Activated T-cell treated with anti-CD3 and anti-CD28 coated beads, Interleukin-2, amount 50 U/mL, for 72 hours (primary cell): ENCODE results near the gene DCAF7. TPM values are rescaled to one million over a fixed set of nuclear protein-coding genes. Genes with fewer than 3 reads are reported as not detected.

Experiments
- ATAC-seq, 2 donors: fragments of 150-1000 bp; cut with Tn5 transposase; replicated peaks in 1 of 2; 2 replicates each; pipeline ENCODE4 v1.10.0; 2021; ENCODE audit warnings: moderate library complexity in 2 of 2, mild to moderate bottlenecking in 1 of 2
- DNase-seq, 2 donors: peaks; one replicate each; pipeline ENCODE4 v3.0.0; 2021 to 2022; ENCODE audit warnings: mixed read lengths in 1 of 2
- H3K27ac Mint-ChIP-seq: one replicate; pipeline ENCODE4 v1.8.0; 2022; ENCODE audit warnings: mild to moderate bottlenecking, moderate library complexity, mixed read lengths
- H3K27me3 Mint-ChIP-seq: one replicate; pipeline ENCODE4 v1.8.0; 2022; ENCODE audit warnings: low read depth, mixed read lengths
- H3K36me3 Mint-ChIP-seq, 2 donors: one replicate each; pipeline ENCODE4 v1.8.0; 2022; ENCODE audit warnings: mixed read lengths in 2 of 2, mild to moderate bottlenecking in 1 of 2; ENCODE audit not compliant: insufficient read depth in 2 of 2
- H3K4me1 Mint-ChIP-seq: one replicate; pipeline ENCODE4 v1.8.0; 2022; ENCODE audit warnings: low read depth, mixed read lengths
- H3K4me3 Mint-ChIP-seq, 2 donors: one replicate each; pipeline ENCODE4 v1.8.0; 2022; ENCODE audit warnings: mild to moderate bottlenecking in 2 of 2, mixed read lengths in 2 of 2, moderate library complexity in 2 of 2
- H3K9me3 Mint-ChIP-seq, 2 donors: one replicate each; pipeline ENCODE4 v1.8.0; 2022; ENCODE audit warnings: mixed read lengths in 2 of 2
- total RNA-seq, 2 donors: library from RNA; stranded (reverse); gene quantifications; one replicate each; pipeline ENCODE4 v1.2.3, GENCODE V29; 2022

Gene DCAF7
- total RNA-seq, 2 donors from 2014 or later = 124 to 126 TPM

DNA sequence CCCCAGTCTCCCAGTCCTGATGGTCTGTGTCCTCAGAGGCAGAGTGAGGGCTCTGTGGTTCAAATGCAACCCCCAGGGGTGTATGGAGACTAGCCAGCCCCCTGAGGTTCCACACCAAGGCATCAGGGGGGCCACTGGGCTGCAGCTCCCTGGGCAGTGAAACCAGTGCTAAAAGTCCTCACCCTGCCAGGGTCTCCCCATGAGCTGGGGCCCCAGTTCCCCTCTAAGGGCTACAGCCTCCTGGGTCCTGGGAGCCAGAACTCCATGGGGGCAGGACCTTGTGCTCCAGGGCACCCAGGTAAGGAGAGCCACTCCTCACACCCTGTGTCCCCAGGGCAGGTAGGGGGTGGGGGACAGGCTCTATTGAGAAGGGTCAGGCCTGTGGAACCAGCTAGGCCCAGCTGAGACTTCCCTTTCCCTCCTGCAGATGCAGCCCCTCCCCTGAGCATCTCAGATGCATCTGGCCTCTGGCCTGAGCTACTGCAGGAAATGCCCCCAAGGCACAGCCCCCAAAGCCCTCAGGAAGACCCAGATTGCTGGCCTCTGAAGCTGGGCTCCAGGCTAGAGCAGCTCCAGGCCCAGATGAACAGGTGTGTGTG, 6.4 kb upstream of the DCAF7 start:
- Mint-ChIP-seq H3K27me3 (peaks cover 12% of the 10 kb centered on the region), H3K27ac (no peak overlapping the region)
- ATAC-seq = no peak

DNA sequence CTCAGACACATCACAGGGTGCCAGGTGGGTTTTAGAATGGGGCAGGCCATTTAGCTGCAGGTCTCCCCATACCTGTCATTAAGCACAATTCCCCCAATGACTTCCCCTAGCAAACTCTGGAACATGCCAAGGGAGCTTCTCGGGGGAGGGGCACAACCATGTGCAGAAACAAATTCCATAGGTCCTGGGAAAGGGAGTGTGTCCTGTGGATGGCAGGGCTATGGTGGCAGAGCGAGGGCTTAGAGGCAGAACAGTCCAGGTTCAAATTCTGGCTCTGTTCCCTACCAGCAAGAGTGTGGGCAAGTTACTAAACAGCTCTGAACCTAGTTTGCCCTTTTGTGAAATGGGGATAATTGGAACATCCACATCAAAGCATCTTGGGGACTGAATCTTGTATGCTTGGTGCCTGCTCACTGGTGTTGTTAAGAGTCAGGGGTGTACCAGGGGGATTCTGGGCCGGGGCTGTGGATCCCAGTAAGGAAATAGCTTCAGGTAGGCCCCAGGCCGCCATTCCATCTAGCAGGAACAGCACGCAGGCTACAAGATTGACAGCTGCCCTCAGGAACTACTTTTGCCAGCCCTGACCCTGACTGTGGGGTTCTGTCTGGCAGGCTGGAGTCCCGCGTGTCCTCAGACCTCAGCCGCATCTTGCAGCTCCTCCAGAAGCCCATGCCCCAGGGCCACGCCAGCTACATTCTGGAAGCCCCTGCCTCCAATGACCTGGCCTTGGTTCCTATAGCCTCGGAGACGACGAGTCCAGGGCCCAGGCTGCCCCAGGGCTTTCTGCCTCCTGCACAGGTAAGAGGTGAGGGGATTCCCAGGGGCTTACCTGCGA, 5.6 kb upstream of the DCAF7 start:
- H3K27me3 Mint-ChIP-seq = peaks cover 4% of the 10 kb centered on the region
- ATAC-seq = no peak
- H3K36me3 Mint-ChIP-seq = no peaks in the 10 kb centered on the region
- no peaks in the 10 kb centered on the region for H3K4me1 Mint-ChIP-seq
- DNase-seq = no peak
- no peaks in the 10 kb centered on the region for H3K9me3 Mint-ChIP-seq
- H3K27ac Mint-ChIP-seq = no peak overlapping the region
- no peak overlapping the region for H3K4me3 Mint-ChIP-seq

More for the DNA sequence above, 6.4 kb upstream of the DCAF7 start:
- no peaks in the 10 kb centered on the region for H3K36me3 Mint-ChIP-seq
- no peaks in the 10 kb centered on the region for H3K9me3 Mint-ChIP-seq
- DNase-seq = no peak
- H3K4me3 Mint-ChIP-seq = no peak overlapping the region
- H3K4me1 Mint-ChIP-seq = no peaks in the 10 kb centered on the region

DNA sequence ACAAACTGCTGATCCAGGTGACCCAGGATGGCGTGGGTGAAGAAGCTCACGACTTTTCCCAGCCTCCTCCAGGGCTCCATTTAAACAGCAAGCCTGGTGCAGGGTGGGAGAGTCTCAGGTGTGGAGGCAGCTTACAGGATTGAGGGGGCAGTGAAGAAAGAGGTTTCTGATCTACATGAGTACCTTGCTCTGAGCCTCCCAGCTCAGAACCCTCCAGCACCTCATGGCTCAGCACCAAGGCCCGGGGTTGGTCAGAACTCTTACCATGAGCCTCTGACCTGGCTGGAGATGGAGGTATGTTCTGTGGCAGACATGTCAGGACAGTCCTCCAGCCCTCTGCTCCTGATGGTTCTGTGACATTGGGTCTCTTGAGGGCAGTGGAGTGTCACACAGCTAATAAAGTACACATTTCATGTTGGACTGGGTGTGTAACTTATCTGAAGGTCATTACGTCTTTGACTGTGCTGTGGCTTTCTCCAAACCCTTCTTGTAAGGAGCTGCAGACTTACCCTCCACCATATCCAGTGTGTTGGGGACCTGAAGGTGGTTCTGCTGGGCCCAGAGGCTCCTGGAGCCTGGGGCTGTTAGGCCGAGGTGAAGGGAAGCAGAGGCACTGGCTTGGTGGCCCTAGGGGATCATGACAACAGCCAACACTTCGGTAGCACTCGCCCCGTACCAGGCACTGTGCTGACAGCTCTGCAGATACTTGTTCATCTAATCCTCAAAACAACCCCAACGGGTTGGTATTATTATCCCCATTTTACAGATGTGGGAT, 3.8 kb upstream of the DCAF7 start:
- Mint-ChIP-seq H3K36me3 (peaks cover 6 to 8% of the 10 kb centered on the region in 2 donors), H3K4me1 (peaks cover 3% of the 10 kb centered on the region), H3K4me3 (no peak overlapping the region), H3K27ac (no peak overlapping the region), H3K27me3 (no peaks in the 10 kb centered on the region), H3K9me3 (no peaks in the 10 kb centered on the region)
- DNase-seq (no peak), ATAC-seq (no peak)

DNA sequence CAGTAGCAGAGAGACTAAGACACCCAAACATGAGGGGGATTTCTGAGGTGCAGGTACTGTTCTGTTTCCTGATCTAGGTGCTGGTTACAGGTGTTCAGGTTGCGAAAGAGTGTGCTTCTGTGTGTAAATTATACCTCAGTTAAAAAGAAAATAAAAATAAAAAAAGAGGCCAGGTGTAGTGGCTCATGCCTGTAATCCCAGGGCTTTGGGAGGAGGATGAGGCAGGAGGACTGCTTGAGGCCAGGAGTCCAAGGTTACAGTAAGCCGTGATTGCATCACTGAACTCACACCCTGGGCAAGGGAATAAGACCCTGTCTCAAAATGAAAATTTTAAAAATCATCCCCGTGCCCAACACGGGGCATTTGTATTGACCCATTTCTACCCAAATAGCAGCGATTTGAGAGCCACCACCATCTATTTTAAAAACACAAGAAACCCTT, 3.2 kb upstream of the DCAF7 start:
- no peak overlapping the region for H3K27ac Mint-ChIP-seq
- no peak overlapping the region for H3K4me3 Mint-ChIP-seq
- ATAC-seq (no peak), DNase-seq (no peak)
- no peaks in the 10 kb centered on the region for H3K9me3 Mint-ChIP-seq
- peaks cover 9% of the 10 kb centered on the region for H3K4me1 Mint-ChIP-seq
- H3K27me3 Mint-ChIP-seq = no peaks in the 10 kb centered on the region
- H3K36me3 Mint-ChIP-seq = peaks cover 8% of the 10 kb centered on the region in 2 donors

DNA sequence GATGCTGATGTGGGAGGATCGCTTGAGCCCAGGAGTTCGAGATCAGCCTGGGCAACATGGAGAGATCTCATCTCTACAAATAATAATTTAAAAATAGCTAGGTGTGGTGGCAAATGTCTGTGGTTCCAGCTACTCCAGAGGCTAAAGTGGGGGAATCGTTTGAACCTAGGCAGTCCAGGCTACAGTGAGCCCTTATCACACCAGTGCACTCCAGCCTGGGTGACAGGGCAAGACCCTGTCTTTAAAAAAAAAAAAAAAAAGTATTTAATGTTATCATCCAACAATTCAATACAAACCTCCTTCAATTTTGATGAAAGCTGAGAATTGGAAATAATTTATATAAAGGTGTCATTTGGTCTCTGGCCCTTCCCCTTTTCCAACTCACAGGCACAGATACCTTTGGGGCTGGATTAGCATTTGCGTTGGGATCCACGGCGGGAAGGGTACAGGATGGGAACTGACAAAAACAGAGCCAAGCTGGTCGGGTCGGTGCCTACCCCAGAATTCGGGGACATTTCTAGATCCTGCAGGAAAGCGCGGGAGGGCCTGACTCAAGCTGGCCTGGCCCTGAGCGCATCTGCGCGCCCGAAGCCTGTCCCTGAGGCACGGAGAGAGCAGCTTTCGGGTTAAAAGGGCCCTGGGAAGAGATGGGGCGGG, 860 bp upstream of the DCAF7 start:
- ATAC-seq (peak; percentile 25), DNase-seq (no peak)
- H3K36me3 Mint-ChIP-seq = peaks cover 8 to 11% of the 10 kb centered on the region in 2 donors
- H3K9me3 Mint-ChIP-seq = no peaks in the 10 kb centered on the region
- H3K27ac Mint-ChIP-seq = peak overlapping the region; percentile 95
- peaks cover 32% of the 10 kb centered on the region for H3K4me1 Mint-ChIP-seq
- H3K4me3 Mint-ChIP-seq = peak overlapping the region; percentile 94 to 95
- H3K27me3 Mint-ChIP-seq = no peaks in the 10 kb centered on the region

DNA sequence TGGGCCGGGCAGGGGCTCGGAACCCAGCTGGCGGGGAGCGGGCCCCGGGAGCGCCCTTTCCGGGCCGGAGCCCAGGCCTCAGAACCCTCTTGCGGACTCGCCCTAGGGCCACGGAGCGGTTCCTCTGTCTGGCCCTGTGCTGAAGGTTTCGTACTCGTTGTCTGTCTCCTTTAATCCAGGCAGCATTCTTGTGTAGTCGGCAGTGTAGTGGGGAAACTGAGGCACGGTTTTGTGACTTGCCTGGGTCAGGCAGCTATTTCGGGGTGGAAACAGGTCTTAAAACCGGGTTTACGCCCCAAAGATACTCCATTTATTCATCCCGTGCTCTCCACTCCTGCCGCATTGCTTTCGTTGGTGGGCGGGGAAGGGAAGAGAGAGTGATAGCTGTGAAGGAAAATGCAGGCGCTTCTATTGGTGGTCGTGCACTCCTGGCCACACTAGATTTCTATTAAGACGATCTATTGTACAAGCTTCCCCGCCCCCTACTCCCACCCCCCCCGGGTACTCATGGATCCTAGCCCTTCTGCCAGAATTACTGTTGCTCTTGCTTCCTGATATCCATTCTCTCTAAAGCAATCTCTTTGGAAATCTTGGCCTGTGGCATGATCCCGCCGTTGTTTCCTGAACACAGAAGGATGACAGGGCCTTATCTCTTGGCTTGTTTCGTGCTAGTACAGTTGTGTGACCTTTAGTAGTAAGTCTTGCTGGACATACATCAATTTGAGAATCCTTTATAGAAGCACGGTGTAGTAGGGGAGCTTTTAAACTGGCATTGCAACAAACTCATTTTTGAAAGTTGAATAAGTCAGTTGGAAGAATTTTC, 751 bp downstream of the DCAF7 start:
- Mint-ChIP-seq H3K36me3 (peaks cover 13 to 14% of the 10 kb centered on the region in 2 donors), H3K9me3 (no peaks in the 10 kb centered on the region), H3K27me3 (no peaks in the 10 kb centered on the region), H3K4me3 (peak overlapping the region; percentile 94 to 95), H3K4me1 (peaks cover 48% of the 10 kb centered on the region), H3K27ac (peak overlapping the region; percentile 95)
- ATAC-seq (peak in 1 of 2 donors; percentile 2), DNase-seq (peak in 1 of 2 donors; percentile 18)

DNA sequence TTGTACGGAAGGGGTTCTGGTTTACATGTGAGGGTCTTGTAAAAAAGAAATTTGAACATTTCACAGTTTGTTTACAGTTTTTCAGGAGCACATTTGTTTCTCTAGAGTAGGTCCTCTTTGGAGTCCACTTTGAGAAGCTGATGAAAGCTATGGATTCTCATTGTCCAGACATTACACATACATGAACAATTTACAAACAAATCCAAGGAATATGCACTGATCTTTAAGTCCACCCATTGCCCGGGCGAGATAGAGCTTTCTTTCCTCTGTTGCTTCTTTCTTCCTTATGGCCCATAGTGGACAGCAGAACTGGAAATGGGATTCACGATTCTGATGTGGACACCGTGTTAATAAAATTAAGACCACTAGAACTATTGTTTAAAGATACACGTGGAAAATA, 1.9 kb downstream of the DCAF7 start:
- Mint-ChIP-seq H3K27ac (peak overlapping the region; percentile 15), H3K9me3 (peaks cover 0 to 2% of the 10 kb centered on the region in 2 donors), H3K27me3 (no peaks in the 10 kb centered on the region), H3K36me3 (peaks cover 18% of the 10 kb centered on the region in 2 donors), H3K4me1 (peaks cover 60% of the 10 kb centered on the region), H3K4me3 (peak overlapping the region; percentile 94 to 95)
- DNase-seq (no peak), ATAC-seq (no peak)

DNA sequence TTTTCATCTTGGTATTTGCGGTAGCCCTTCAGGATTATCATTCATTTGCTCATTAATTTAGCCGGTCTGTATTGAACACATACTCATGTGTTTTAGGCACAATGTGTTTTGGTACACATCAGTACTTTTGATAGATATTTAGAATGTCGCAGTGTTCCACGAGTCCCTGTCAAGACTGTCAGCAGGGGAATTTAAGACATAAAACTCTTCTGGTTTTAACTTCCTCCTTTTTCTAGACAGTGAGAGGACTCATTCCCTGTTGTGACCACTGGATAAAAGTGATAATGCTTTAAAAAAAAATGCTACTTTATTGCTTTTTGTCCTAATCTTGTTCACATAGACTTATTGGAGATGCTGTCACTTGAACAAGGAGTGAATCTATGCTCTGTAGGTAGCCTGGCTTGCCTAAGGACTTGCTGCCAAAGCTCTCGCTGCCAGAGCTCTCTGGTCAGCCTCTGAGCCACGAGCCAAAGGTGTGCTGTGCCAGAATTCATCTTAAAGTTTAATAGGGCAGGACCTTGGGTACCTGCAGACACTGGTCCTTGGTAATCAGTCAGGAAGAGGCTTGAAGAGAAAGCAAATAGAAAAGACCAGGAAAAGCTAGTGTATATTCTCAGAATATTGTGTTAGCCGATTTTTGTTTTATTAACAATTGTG, 5.4 kb downstream of the DCAF7 start:
- ATAC-seq (no peak), DNase-seq (no peak)
- peaks cover 0 to 2% of the 10 kb centered on the region in 2 donors for H3K9me3 Mint-ChIP-seq
- H3K27ac Mint-ChIP-seq = peak overlapping the region; percentile 61
- peaks cover 18% of the 10 kb centered on the region in 2 donors for H3K36me3 Mint-ChIP-seq
- H3K4me3 Mint-ChIP-seq = peak overlapping the region in 1 of 2 donors; percentile 8
- H3K4me1 Mint-ChIP-seq = peaks cover 87% of the 10 kb centered on the region
- no peaks in the 10 kb centered on the region for H3K27me3 Mint-ChIP-seq

DNA sequence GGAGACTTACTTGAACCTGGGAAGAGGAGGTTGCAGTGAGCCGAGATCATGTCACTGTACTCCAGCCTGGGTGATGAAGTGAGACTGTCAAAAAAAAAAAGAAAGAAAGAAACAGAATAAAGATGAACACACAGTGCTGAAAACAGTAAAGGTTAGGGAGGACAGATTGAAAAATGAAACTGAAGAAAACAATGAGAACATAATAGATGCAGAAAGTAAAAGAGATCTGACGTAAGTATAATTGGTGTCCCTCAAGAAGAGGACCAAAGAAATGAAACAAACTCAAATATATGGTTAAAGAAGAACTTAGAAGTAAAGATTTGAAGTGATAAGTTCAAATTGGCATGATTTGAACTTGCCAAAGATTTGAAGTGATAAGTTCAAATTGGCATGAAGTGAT, 7.1 kb downstream of the DCAF7 start:
- Mint-ChIP-seq H3K36me3 (peaks cover 12% of the 10 kb centered on the region in 2 donors), H3K4me1 (peaks cover 80% of the 10 kb centered on the region), H3K9me3 (peaks cover 0 to 2% of the 10 kb centered on the region in 2 donors), H3K27ac (peak overlapping the region; percentile 34), H3K27me3 (no peaks in the 10 kb centered on the region), H3K4me3 (peak overlapping the region in 1 of 2 donors; percentile 26)
- DNase-seq = no peak
- ATAC-seq = no peak

DNA sequence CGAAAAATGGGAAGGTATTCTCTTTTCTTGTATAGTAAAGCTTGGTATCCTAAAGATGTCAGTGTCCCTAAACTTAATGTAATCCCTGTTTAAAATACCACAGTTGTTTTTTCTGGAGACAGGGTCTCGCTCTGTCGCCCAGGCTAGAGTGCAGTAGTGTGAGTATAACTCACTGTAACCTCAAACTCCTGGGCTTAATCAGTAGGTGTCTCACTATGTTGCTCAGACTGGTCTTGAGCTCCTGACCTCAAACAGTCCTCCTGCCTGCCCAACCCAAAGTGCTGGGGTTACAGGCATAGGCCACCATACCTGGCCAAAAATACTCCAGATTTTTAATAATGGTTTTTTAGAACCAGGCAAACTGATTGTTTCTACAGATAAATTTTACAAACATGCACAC, 8.2 kb downstream of the DCAF7 start:
- ATAC-seq (peak in 1 of 2 donors; percentile 73), DNase-seq (no peak)
- Mint-ChIP-seq H3K36me3 (peaks cover 9 to 12% of the 10 kb centered on the region in 2 donors), H3K4me1 (peaks cover 74% of the 10 kb centered on the region), H3K27ac (peak overlapping the region; percentile 54), H3K4me3 (no peak overlapping the region), H3K27me3 (no peaks in the 10 kb centered on the region), H3K9me3 (peaks cover 0 to 2% of the 10 kb centered on the region in 2 donors)

DNA sequence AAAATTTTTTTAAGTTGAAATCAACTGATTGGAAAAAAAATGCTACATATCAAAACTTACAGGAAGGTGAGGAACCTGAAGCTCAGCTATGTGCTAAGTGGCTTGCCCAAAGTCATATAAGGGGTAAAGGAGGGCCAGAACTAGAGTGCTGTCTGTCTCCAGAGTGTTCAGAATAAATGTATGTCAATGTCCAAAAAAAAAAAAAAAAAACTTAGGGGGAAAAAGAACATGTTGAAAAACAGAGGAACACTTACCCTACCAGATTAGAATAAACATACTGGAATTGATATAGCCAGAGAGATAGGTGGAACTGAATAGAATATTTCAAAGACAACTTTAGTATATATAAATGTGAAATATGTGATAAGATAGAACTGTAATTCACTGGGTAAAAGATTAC, 11.5 kb downstream of the DCAF7 start:
- DNase-seq = no peak
- H3K9me3 Mint-ChIP-seq = peaks cover 0 to 2% of the 10 kb centered on the region in 2 donors
- H3K4me1 Mint-ChIP-seq = peaks cover 47% of the 10 kb centered on the region
- ATAC-seq = no peak
- H3K27ac Mint-ChIP-seq = no peak overlapping the region
- H3K36me3 Mint-ChIP-seq = peaks cover 6% of the 10 kb centered on the region in 2 donors
- H3K27me3 Mint-ChIP-seq = no peaks in the 10 kb centered on the region
- H3K4me3 Mint-ChIP-seq = no peak overlapping the region
